LNCAP (cell line): ENCODE measurements around the gene SUSD6.

Experiments used
- TF ChIP-seq, protein P1 (sequence below): fragments of 450-650 bp; IDR thresholded peaks from 2 replicates; pipeline ENCODE4 v1.5.1; 2017; ENCODE audit warnings: mild to moderate bottlenecking

The SUSD6 gene

DNA sequence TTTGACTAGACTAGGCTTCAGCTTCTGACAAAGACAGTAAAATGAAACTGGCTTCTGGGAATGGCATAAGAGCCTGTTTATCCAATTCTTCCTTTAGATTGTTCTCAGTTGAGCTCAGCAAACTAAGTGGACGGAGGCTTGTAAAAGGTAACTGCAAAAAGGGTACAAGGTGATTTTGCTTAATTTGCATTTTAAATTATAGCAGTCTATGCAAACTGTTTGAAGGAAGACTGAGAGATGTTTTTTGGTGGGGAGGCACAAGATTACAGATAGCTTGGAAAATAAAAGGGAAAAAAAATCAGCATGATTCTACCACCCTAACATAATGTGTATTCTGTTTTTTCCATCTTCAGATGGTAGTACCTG is 5.0 kb downstream of the SUSD6 start:
- TF ChIP-seq, protein P1, sequence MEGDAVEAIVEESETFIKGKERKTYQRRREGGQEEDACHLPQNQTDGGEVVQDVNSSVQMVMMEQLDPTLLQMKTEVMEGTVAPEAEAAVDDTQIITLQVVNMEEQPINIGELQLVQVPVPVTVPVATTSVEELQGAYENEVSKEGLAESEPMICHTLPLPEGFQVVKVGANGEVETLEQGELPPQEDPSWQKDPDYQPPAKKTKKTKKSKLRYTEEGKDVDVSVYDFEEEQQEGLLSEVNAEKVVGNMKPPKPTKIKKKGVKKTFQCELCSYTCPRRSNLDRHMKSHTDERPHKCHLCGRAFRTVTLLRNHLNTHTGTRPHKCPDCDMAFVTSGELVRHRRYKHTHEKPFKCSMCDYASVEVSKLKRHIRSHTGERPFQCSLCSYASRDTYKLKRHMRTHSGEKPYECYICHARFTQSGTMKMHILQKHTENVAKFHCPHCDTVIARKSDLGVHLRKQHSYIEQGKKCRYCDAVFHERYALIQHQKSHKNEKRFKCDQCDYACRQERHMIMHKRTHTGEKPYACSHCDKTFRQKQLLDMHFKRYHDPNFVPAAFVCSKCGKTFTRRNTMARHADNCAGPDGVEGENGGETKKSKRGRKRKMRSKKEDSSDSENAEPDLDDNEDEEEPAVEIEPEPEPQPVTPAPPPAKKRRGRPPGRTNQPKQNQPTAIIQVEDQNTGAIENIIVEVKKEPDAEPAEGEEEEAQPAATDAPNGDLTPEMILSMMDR: no peak

DNA sequence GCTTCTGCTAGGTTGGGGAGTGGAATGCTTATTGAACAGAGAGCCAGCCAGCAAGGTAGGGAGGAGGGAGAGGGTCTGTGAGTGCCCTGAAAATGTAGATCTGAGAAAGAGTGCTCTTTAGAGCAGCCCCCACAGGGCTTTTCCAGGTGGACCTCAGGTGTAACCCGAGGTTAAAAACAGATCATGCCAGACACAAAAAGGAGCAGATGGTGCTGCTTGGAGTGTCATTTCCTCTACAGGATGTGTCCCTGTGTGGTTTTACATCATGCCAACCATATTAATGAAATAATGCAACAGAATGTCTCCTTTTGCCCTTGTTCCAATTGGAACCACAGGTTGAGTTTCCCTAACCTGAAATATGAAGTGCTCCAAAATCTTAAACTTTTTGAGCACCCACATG is 6.4 kb downstream of the SUSD6 start:
- TF ChIP-seq, protein P1: no peak

DNA sequence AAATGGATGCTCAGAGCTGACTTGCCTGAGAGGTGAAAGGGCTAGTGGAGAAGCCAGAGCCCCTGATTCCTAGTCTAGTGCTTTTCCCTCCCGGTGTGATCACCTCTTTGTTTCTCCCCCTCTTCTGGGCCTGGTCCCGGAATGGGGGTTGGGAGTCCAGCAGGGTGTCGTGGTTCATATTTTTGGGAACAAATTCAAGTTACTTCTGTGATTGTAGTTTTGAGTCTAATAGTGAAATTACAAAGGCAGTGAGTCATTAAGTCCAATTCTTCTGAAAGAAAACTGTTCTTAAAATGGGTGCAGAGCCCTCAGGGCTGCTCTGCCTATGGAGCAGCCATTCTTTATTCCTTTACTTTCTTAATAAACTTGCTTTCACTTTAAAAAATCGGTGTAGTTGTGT is 7.6 kb downstream of the SUSD6 start:
- TF ChIP-seq, protein P1: no peak

DNA sequence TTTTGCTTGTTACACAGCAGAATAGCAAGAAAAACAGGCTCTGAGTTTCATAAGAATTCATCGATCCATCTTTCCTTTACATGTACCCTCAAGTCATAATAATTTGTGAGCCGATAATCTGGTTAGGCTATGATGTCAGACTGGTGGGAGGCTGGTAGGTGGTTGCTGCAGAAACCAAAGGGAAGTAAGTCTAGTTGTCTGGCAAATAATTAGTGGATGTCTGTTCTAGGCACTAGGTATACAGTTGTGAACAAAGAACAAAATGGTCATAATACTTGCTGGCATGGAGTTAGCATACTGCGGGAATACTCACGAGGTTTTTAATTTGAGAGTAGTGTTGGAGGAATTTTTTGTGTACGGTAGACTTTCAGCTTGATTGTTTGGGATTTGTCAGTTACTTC is 8.8 kb downstream of the SUSD6 start:
- TF ChIP-seq, protein P1: no peak

DNA sequence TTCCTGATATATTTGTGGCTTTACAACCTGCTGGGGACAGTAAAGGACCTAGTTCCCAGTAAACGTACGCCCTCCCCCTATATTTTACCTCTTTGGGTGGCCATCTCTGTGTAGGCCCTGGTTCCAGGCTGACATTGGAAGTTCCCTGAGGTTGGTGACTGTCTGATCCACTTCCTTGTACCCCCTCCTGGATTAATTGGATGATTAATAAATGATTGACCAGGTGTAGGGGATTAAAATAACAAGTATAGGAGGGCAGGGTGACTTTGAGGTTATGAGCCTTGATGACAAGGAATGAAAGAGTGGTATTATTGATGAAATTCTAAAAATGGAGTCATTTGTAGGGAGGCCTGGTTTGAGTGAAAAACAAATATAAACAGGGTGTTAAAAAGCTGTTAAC is 9.6 kb downstream of the SUSD6 start:
- TF ChIP-seq, protein P1: no peak

DNA sequence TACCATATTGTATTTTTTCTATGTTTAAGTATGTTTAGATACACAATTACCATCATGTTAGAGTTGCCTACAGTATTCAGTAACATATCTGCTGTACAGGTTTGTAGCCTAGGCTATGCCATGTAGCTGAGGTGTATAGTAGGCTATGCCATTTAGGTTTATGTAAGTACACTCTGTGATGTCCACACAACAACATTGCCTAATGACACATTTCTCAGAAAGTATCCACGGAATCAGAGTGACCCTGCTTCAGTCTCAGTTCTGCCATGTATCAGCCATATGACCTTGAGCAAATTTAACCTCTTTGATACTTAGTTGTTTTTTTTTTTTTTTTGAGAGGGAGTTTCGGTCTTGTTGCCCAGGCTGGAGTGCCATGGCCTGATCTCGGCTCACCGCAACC is 12.7 kb downstream of the SUSD6 start:
- TF ChIP-seq, protein P1: no peak

DNA sequence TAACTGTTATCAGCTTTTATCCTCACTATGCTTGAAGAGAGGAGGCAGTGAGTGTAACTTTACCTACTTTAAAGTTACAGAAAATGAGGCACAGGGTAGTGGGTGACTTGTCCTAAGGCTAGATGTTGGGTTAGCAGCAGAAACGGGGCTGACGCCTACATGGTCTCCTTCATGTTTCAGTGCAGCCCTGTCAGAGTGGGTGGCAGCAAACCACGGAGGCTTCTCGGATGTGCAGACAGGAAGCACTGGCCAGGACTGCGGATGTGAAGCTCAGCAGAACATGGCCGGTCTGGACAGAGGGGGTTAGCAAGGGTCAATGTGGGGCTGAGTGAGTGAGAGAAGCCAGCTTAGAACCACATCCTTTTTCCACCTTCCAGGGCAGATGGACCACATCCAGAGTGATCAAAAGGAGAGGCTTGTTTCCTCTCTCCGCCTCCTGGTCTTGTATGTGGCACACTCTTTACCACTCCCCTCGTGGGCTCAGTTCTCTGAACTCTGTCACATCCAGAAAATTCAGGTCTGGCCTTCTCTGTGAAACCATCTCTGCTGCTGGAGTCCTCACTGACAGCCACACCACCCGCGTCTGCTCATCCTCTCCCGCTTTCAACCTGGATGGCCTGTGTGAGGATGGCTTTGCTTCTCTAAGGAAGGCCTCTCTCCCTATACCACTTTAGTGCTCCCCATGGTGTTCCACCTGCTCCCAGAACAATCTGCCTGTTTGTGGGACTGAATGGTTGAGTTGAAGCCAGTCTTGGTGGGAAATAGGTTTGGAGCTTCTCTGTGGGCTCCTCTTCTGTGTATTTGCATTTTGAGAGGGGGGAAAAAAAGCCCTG is 14.1 kb downstream of the SUSD6 start:
- TF ChIP-seq, protein P1: no peak

DNA sequence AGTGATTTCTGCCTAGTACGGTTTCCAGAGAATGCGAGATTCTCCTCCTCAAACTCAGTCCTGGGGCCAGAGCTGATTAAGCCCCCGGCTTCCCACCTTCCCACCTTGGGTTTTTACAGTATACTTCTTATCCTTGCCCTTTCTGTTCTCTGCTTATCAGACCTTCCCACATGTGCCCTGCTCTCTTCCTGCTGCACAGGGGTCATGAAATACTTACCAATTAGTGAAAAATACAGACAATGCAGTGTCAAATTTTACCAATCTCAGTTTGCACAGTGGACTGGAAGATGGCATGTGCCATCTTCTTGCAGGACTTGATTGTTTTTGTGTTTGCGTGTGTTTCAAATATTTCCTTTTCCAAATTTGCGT is 14.7 kb downstream of the SUSD6 start:
- TF ChIP-seq, protein P1: no peak
